SU-DHL-6 (cell line): ENCODE measurements around the gene HSD17B14.

Source experiments
- EZH2phosphoT487 ChIP-seq: fragments of 200-600 bp; sonication (generic), shearing (Covaris generic); conservative IDR thresholded peaks from 2 replicates; pipeline ENCODE4 v1.6.1; 2018; ENCODE audit warnings: mild to moderate bottlenecking, antibody characterized with exemption, low read length, moderate library complexity, mixed read lengths
- TF ChIP-seq, protein P1 (sequence below): fragments of 200-600 bp; sonication (generic); IDR thresholded peaks from one replicate; pipeline ENCODE4 v1.5.1; 2017; ENCODE audit warnings: antibody characterized with exemption, mild to moderate bottlenecking, low read length, moderate library complexity; ENCODE audit not compliant: insufficient read depth, poor library complexity, severe bottlenecking

DNA sequence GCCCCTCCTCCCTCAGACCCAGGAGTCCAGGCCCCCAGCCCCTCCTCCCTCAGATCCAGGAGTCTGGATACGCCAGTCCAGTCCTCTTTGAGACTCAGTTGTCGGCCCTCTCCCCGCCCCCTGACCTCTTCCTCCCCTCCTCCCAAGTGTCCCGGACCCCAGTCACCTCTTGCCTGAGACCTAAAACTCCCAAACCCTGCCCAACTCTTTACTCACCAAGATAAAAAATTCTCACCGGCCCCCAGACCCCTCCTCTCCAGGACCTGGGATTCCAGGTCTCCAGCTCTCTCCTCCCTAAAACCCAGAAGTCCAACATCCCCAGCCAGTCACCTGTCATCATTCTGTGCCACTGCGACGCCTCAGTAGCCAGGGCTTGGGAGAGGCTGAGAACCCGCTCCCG is 1.4 kb upstream of the HSD17B14 start:
- TF ChIP-seq, protein P1, sequence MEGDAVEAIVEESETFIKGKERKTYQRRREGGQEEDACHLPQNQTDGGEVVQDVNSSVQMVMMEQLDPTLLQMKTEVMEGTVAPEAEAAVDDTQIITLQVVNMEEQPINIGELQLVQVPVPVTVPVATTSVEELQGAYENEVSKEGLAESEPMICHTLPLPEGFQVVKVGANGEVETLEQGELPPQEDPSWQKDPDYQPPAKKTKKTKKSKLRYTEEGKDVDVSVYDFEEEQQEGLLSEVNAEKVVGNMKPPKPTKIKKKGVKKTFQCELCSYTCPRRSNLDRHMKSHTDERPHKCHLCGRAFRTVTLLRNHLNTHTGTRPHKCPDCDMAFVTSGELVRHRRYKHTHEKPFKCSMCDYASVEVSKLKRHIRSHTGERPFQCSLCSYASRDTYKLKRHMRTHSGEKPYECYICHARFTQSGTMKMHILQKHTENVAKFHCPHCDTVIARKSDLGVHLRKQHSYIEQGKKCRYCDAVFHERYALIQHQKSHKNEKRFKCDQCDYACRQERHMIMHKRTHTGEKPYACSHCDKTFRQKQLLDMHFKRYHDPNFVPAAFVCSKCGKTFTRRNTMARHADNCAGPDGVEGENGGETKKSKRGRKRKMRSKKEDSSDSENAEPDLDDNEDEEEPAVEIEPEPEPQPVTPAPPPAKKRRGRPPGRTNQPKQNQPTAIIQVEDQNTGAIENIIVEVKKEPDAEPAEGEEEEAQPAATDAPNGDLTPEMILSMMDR = no peak
- TF ChIP-seq EZH2phosphoT487 = no peak
